GM23338 (cell line): ENCODE data around the gene APOA1. TPM values are rescaled to one million over a fixed set of nuclear protein-coding genes. Genes with fewer than 3 reads are reported as not detected.

Experiments used
- ATAC-seq: fragments of 200-7000 bp; cut with Tn5 transposase; 3 replicates; pipeline ENCODE4 v1.9.1; 2020
- DNase-seq: peaks from one replicate; pipeline ENCODE4 v3.0.0-alpha.2; 2015; ENCODE audit warnings: low spot score
- H2AFZ ChIP-seq: fragments of 200-600 bp; sonication (generic); 2 replicates; pipeline ENCODE4 v1.8.0; 2016; ENCODE audit warnings: antibody characterized with exemption, mild to moderate bottlenecking, moderate library complexity
- H3F3A ChIP-seq: fragments of 200-600 bp; sonication (generic); replicated peaks from 2 replicates; pipeline ENCODE4 v1.8.0; 2017; ENCODE audit warnings: antibody characterized with exemption, mixed run types, low read depth
- H3K27ac ChIP-seq: fragments of 200-600 bp; sonication (generic); 2 replicates; pipeline ENCODE4 v1.6.1; 2016; ENCODE audit warnings: low read depth
- H3K27me3 ChIP-seq: fragments of 200-600 bp; sonication (generic); 2 replicates; pipeline ENCODE4 v1.8.0; 2016; ENCODE audit warnings: mild to moderate bottlenecking, mixed run types, moderate library complexity; ENCODE audit not compliant: insufficient read depth
- H3K36me3 ChIP-seq: fragments of 200-600 bp; sonication (generic); 2 replicates; pipeline ENCODE4 v1.8.0; 2016; ENCODE audit warnings: mild to moderate bottlenecking; ENCODE audit not compliant: insufficient read depth
- H3K4me1 ChIP-seq: fragments of 200-600 bp; sonication (generic); 2 replicates; pipeline ENCODE4 v1.8.0; 2016; ENCODE audit warnings: mild to moderate bottlenecking, moderate library complexity; ENCODE audit not compliant: insufficient read depth
- H3K4me2 ChIP-seq: fragments of 200-600 bp; sonication (generic); 2 replicates; pipeline ENCODE4 v1.7.1; 2017; ENCODE audit warnings: mixed run types
- H3K4me3 ChIP-seq: fragments of 200-600 bp; sonication (generic); 2 replicates; pipeline ENCODE4 v1.6.1; 2016; ENCODE audit warnings: mixed run types
- H3K79me2 ChIP-seq: fragments of 200-600 bp; sonication (generic); replicated peaks from 2 replicates; pipeline ENCODE4 v1.8.0; 2017; ENCODE audit warnings: mild to moderate bottlenecking; ENCODE audit not compliant: insufficient read depth
- H3K9me2 ChIP-seq: fragments of 200-600 bp; sonication (generic); 2 replicates; pipeline ENCODE4 v1.8.0; 2017; ENCODE audit not compliant: insufficient read depth
- H4K20me1 ChIP-seq: fragments of 200-600 bp; sonication (generic); replicated peaks from 2 replicates; pipeline ENCODE4 v1.8.0; 2017; ENCODE audit warnings: mild to moderate bottlenecking; ENCODE audit not compliant: insufficient read depth
- H3K27ac Mint-ChIP-seq: 2 replicates; pipeline ENCODE4 v1.8.0; 2020; ENCODE audit warnings: inconsistent platforms, mild to moderate bottlenecking, moderate library complexity, mixed read lengths
- H3K27me3 Mint-ChIP-seq: 3 replicates; pipeline ENCODE4 v1.8.0; 2022; ENCODE audit warnings: low read depth, mild to moderate bottlenecking, moderate library complexity, mixed read lengths, inconsistent platforms; ENCODE audit not compliant: insufficient read depth, poor library complexity
- H3K36me3 Mint-ChIP-seq: 3 replicates; pipeline ENCODE4 v1.8.0; 2021; ENCODE audit warnings: low read depth, mild to moderate bottlenecking, inconsistent platforms, moderate library complexity, mixed read lengths
- H3K4me1 Mint-ChIP-seq: 3 replicates; pipeline ENCODE4 v1.8.0; 2020; ENCODE audit warnings: mild to moderate bottlenecking, inconsistent platforms, mixed read lengths
- H3K4me3 Mint-ChIP-seq: 3 replicates; pipeline ENCODE4 v1.8.0; 2021; ENCODE audit warnings: moderate library complexity, mild to moderate bottlenecking, inconsistent platforms, mixed read lengths
- H3K9me3 Mint-ChIP-seq: 3 replicates; pipeline ENCODE4 v1.8.0; 2020; ENCODE audit warnings: moderate library complexity, mild to moderate bottlenecking, inconsistent platforms, mixed read lengths
- EZH2phosphoT487 ChIP-seq: fragments of 200-600 bp; sonication (generic); IDR thresholded peaks from one replicate; pipeline ENCODE4 v1.8.1; 2018; ENCODE audit warnings: antibody characterized with exemption; ENCODE audit not compliant: unreplicated experiment
- JUNB ChIP-seq: IDR thresholded peaks from one replicate; pipeline ENCODE4 v1.6.1; 2016; ENCODE audit warnings: antibody characterized with exemption; ENCODE audit not compliant: unreplicated experiment
- NANOG ChIP-seq: IDR thresholded peaks from 2 replicates; pipeline ENCODE4 v1.6.1; 2016; ENCODE audit warnings: antibody characterized with exemption, borderline replicate concordance
- ZNF331 ChIP-seq: fragments of 250-450 bp; sonication (Bioruptor Pico); IDR thresholded peaks from 2 replicates; pipeline ENCODE4 v1.5.0; 2020; ENCODE audit warnings: low read depth, mild to moderate bottlenecking, moderate library complexity
- ZNF462 ChIP-seq: fragments of 250-450 bp; sonication (Bioruptor Pico); IDR thresholded peaks from 2 replicates; pipeline ENCODE4 v1.5.0; 2020; ENCODE audit warnings: mild to moderate bottlenecking, moderate library complexity
- polyA plus RNA-seq: library from polyadenylated mRNA; unstranded; fragments of >200 nt; fragmentation: Nextera tagmentation; extraction: Ambion mirVana; gene quantifications from 2 replicates; pipeline ENCODE4 v1.2.1, GENCODE V29; 2016
- total RNA-seq: library from RNA; depleted of rRNA; stranded (reverse); fragments of >200 nt; shearing (Covaris generic); gene quantifications from 2 replicates; pipeline ENCODE4 v1.2.3, GENCODE V29; 2014
- TF ChIP-seq, protein P1 (sequence below): IDR thresholded peaks from 2 replicates; pipeline ENCODE4 v1.6.1; 2016; ENCODE audit warnings: antibody characterized with exemption

Gene APOA1
- total and polyA plus RNA-seq, 2 experiments from 2014 or later: 0.60 TPM; not detected in 1

DNA sequence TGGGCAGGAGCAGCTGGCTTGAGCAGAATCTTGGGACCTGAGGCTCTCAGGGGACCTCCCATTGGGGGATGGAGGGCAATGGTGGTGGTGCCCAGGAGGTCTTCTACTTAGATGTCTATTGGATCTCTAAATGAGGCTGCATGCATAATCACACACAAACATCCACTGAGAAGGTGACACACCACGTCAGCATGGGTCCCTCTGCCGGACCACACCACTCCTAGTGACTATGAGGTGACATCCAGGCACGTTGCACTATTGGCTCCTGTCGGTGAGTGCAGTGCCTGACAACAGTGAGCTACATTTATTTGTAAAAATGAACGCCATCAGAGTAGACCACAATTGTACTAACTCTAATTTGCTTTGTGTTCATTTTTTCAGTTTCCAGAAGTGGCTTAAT lies 12.0 kb downstream of the APOA1 start:
- H3K36me3 ChIP-seq: no peaks in the 10 kb centered on the region
- H3K4me1 ChIP-seq: no peaks in the 10 kb centered on the region
- no peaks in the 10 kb centered on the region for H4K20me1 ChIP-seq
- no peak overlapping the region for H3K4me3 ChIP-seq
- no peaks in the 10 kb centered on the region for H3K9me2 ChIP-seq
- H2AFZ ChIP-seq: no peak overlapping the region
- H3F3A ChIP-seq: no peaks in the 10 kb centered on the region
- no peaks in the 10 kb centered on the region for H3K27me3 Mint-ChIP-seq
- no peak for TF ChIP-seq JUNB
- no peak for TF ChIP-seq ZNF462 (CRISPR knock-in tag)
- TF ChIP-seq, protein P1, sequence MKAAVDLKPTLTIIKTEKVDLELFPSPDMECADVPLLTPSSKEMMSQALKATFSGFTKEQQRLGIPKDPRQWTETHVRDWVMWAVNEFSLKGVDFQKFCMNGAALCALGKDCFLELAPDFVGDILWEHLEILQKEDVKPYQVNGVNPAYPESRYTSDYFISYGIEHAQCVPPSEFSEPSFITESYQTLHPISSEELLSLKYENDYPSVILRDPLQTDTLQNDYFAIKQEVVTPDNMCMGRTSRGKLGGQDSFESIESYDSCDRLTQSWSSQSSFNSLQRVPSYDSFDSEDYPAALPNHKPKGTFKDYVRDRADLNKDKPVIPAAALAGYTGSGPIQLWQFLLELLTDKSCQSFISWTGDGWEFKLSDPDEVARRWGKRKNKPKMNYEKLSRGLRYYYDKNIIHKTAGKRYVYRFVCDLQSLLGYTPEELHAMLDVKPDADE: no peak
- no peak for TF ChIP-seq ZNF331 (CRISPR knock-in tag)
- no peak for TF ChIP-seq NANOG
- TF ChIP-seq EZH2phosphoT487: no peak
- H3K27ac ChIP-seq: no peak overlapping the region
- H3K9me3 Mint-ChIP-seq: no peaks in the 10 kb centered on the region
- H3K4me1 Mint-ChIP-seq: peaks cover 5% of the 10 kb centered on the region; the same call in 2 of the 3 replicates
- DNase-seq (no peak), ATAC-seq (no peak)
- H3K27ac Mint-ChIP-seq: no peak overlapping the region
- no peak overlapping the region for H3K4me2 ChIP-seq
- H3K36me3 Mint-ChIP-seq: no peaks in the 10 kb centered on the region
- no peaks in the 10 kb centered on the region for H3K27me3 ChIP-seq
- no peak overlapping the region for H3K4me3 Mint-ChIP-seq
- no peaks in the 10 kb centered on the region for H3K79me2 ChIP-seq
